Measurements from ENCODE around the gene GAS2L2. TPM values are rescaled to one million over a fixed set of nuclear protein-coding genes. Genes with fewer than 3 reads are reported as not detected.

The GAS2L2 gene
- total and polyA plus RNA-seq, 2 donors (not counting 1 experiment from before 2014, with no cell fraction given), result 0.09 to 0.17 TPM

- H3K27me3 Mint-ChIP-seq, result no peaks in the 10 kb centered on the region
- CTCF ChIA-PET, result no interaction called here
- Histone ChIP-seq H3K27ac (ENCODE audit: low read length in 2 of 2) (no peak overlapping the region), H3K36me3 (replicated peaks in 1 of 2; ENCODE audit: control extremely low read depth in 1 of 2, control insufficient read depth in 1 of 2, extremely low read depth in 1 of 2, insufficient read depth in 2 of 2, low read length in 1 of 2) (peaks cover 6 to 36% of the 10 kb centered on the region in 2 experiments), H3K9me3 (ENCODE audit: control extremely low read depth in 1 of 3, control insufficient read depth in 2 of 3, insufficient read depth in 1 of 3, low read length in 2 of 3) (peaks cover 0 to 6% (median 0%) of the 10 kb centered on the region in 3 donors), H3K4me3 (ENCODE audit: control extremely low read depth in 1 of 5, extremely low read depth in 1 of 5, insufficient read depth in 1 of 5, low read depth in 2 of 5, low read length in 4 of 5) (no peak overlapping the region), H3K27me3 (replicated peaks in 1 of 4; ENCODE audit: control extremely low read depth in 1 of 4, control insufficient read depth in 3 of 4, insufficient read depth in 4 of 4, low read length in 3 of 4) (no peaks in the 10 kb centered on the region), H3K4me2 (replicated peaks; ENCODE audit: low read depth, low read length, poor library complexity, severe bottlenecking) (no peak overlapping the region), H3K4me1 (ENCODE audit: control insufficient read depth in 2 of 2, insufficient read depth in 2 of 2, low read length in 2 of 2) (no peaks in the 10 kb centered on the region), H2AFZ (ENCODE audit: insufficient read depth, low read depth, low read length, poor library complexity, severe bottlenecking) (no peak overlapping the region), H3K79me2 (ENCODE audit: control insufficient read depth, insufficient read depth, low read length) (no peaks in the 10 kb centered on the region), H3K9ac (ENCODE audit: low read length) (no peak overlapping the region), H4K20me1 (ENCODE audit: control insufficient read depth, insufficient read depth, low read length, poor library complexity, severe bottlenecking) (peaks cover 4% of the 10 kb centered on the region)
- ATAC-seq (ENCODE audit: low read depth) (no peak), DNase-seq (no peak)
- POLR2A ChIA-PET, result no interaction called here
- no CpG with 5 or more reads among the region's 2 CpGs for WGBS (ENCODE audit: insufficient coverage)
- H3K27ac Mint-ChIP-seq, result no peak overlapping the region
- H3K4me3 Mint-ChIP-seq, result no peak overlapping the region
- TF ChIP-seq EZH2 (IDR thresholded peaks at IDR 0.05; ENCODE audit: borderline replicate concordance, insufficient read depth, low read depth, low read length, poor library complexity, severe bottlenecking), result no peak
- no peak for TF ChIP-seq CTCF (IDR thresholded peaks at IDR 0.05)
- H3K4me1 Mint-ChIP-seq, result no peaks in the 10 kb centered on the region
- peaks cover 2% of the 10 kb centered on the region for H3K9me3 Mint-ChIP-seq (ENCODE audit: insufficient read depth)
- intact Hi-C loops (cut with micrococcal nuclease), result no loop called here
Observed at GRCh38 chr17:35698800-35699199, 54.2 kb downstream of the GAS2L2 start.

GRCh38 chr17:35695613-35696012, 57.4 kb downstream of the GAS2L2 start:
- intact Hi-C loops (cut with micrococcal nuclease), result no loop called here
- Histone ChIP-seq H3K27ac (ENCODE audit: low read length in 2 of 2) (no peak overlapping the region), H3K9ac (ENCODE audit: low read length) (no peak overlapping the region), H2AFZ (ENCODE audit: insufficient read depth, low read depth, low read length, poor library complexity, severe bottlenecking) (no peak overlapping the region), H3K27me3 (replicated peaks in 1 of 4; ENCODE audit: control extremely low read depth in 1 of 4, control insufficient read depth in 3 of 4, insufficient read depth in 4 of 4, low read length in 3 of 4) (no peaks in the 10 kb centered on the region), H3K36me3 (replicated peaks in 1 of 2; ENCODE audit: control extremely low read depth in 1 of 2, control insufficient read depth in 1 of 2, extremely low read depth in 1 of 2, insufficient read depth in 2 of 2, low read length in 1 of 2) (peaks cover 6 to 59% of the 10 kb centered on the region in 2 experiments), H3K79me2 (ENCODE audit: control insufficient read depth, insufficient read depth, low read length) (no peaks in the 10 kb centered on the region), H3K4me1 (ENCODE audit: control insufficient read depth in 2 of 2, insufficient read depth in 2 of 2, low read length in 2 of 2) (no peaks in the 10 kb centered on the region), H3K4me3 (ENCODE audit: control extremely low read depth in 1 of 5, extremely low read depth in 1 of 5, insufficient read depth in 1 of 5, low read depth in 2 of 5, low read length in 4 of 5) (no peak overlapping the region), H3K4me2 (replicated peaks; ENCODE audit: low read depth, low read length, poor library complexity, severe bottlenecking) (no peak overlapping the region), H4K20me1 (ENCODE audit: control insufficient read depth, insufficient read depth, low read length, poor library complexity, severe bottlenecking) (peaks cover 5% of the 10 kb centered on the region), H3K9me3 (ENCODE audit: control extremely low read depth in 1 of 3, control insufficient read depth in 2 of 3, insufficient read depth in 1 of 3, low read length in 2 of 3) (no peaks in the 10 kb centered on the region)
- TF ChIP-seq EZH2 (IDR thresholded peaks at IDR 0.05; ENCODE audit: borderline replicate concordance, insufficient read depth, low read depth, low read length, poor library complexity, severe bottlenecking) (no peak), CTCF (IDR thresholded peaks at IDR 0.05) (no peak)
- ChIA-PET POLR2A (no interaction called here), CTCF (interaction anchor here (0.9 kb wide), 1 partner anchor 52 kb away, joined by 3 read pairs; no protein-coding TSS in a partner anchor)
- DNase-seq (no peak), ATAC-seq (ENCODE audit: low read depth) (no peak)
- Mint-ChIP-seq H3K27ac (no peak overlapping the region), H3K4me1 (no peaks in the 10 kb centered on the region), H3K9me3 (ENCODE audit: insufficient read depth) (no peaks in the 10 kb centered on the region), H3K27me3 (no peaks in the 10 kb centered on the region), H3K4me3 (no peak overlapping the region)
- WGBS (ENCODE audit: insufficient coverage), result no CpG with 5 or more reads among the region's 2 CpGs
